H1 (cell line): Measurements from ENCODE around the gene ZSCAN10.

Experiments
- CTCF ChIP-seq, 3 experiments: IDR thresholded peaks; 1 replicate in 2 of 3; 2 replicates in 1 of 3; pipeline versions ENCODE4 v1.5.1 to v1.6.1; 2011; ENCODE audit warnings: low read length in 3 of 3, mild to moderate bottlenecking in 3 of 3, inconsistent platforms in 2 of 3, low read depth in 1 of 3, moderate library complexity in 1 of 3; ENCODE audit not compliant: insufficient read depth in 1 of 3; ENCODE audit errors: control extremely low read depth in 1 of 3
- EZH2 ChIP-seq: fragments of 200-600 bp; sonication (generic); IDR thresholded peaks from 2 replicates; pipeline ENCODE4 v1.7.1; 2012; ENCODE audit warnings: low read depth, mild to moderate bottlenecking, moderate library complexity, low read length, inconsistent platforms; ENCODE audit not compliant: severe bottlenecking
- JUN ChIP-seq: IDR thresholded peaks from 2 replicates; pipeline ENCODE4 v1.6.1; 2011; ENCODE audit warnings: low read depth, mild to moderate bottlenecking, improper control_type of control experiment, low read length
- MAX ChIP-seq: IDR thresholded peaks from 2 replicates; pipeline ENCODE4 v1.6.1; 2012; ENCODE audit warnings: inconsistent platforms
- POLR2A ChIP-seq, 2 experiments: IDR thresholded peaks; 1 replicate in 1 of 2; 2 replicates in 1 of 2; pipeline ENCODE4 v1.6.1; 2011; ENCODE audit warnings: low read depth in 2 of 2, low read length in 2 of 2, mild to moderate bottlenecking in 2 of 2; ENCODE audit errors: control extremely low read depth in 1 of 2
- RAD21 ChIP-seq, 2 experiments: IDR thresholded peaks in 1 of 2; conservative IDR thresholded peaks in 1 of 2; 2 replicates each; pipeline ENCODE4 v1.6.1; 2011; ENCODE audit warnings: low read depth in 2 of 2, low read length in 2 of 2, improper control_type of control experiment in 1 of 2, inconsistent platforms in 1 of 2, mild to moderate bottlenecking in 1 of 2, moderate library complexity in 1 of 2
- SP4 ChIP-seq: IDR thresholded peaks from 2 replicates; pipeline ENCODE4 v1.6.1; 2012; ENCODE audit warnings: low read length, inconsistent platforms
- SUZ12 ChIP-seq: fragments of 200-600 bp; sonication (generic); IDR thresholded peaks from 2 replicates; pipeline ENCODE4 v1.6.1; 2012; ENCODE audit warnings: mild to moderate bottlenecking, inconsistent platforms, low read length, moderate library complexity, mixed read lengths
- TAF1 ChIP-seq: IDR thresholded peaks from 2 replicates; pipeline ENCODE4 v1.6.1; 2011; ENCODE audit warnings: mild to moderate bottlenecking, low read depth, low read length

DNA sequence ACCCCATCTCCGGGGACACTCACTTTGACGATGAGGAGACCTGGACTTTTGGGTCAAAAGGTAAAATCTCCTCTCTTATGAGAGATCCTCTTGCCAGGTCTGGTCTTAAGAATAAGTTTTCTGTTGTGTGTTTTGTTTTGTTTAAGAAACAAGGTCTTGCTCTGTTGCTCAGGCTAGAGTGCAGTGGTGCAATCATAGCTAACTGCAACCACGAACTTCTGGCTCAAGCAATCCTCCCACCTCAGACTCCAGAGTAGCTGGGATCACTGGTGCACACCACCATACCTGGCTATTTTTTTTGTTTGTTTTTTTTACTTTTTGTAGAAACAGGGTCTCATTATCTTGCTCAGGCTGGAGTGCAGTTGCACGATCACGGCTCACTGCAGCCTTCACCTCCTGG lies 48.6 kb downstream of the ZSCAN10 start:
- TF ChIP-seq CTCF (IDR thresholded peaks at IDR 0.05; ENCODE audit: control extremely low read depth in 1 of 3, insufficient read depth in 1 of 3, low read depth in 1 of 3, low read length in 3 of 3) = no peak
- no peak for TF ChIP-seq EZH2
- no peak for TF ChIP-seq TAF1
- TF ChIP-seq RAD21 (IDR thresholded peaks at IDR 0.05 in 1 of 2, conservative IDR thresholded peaks at IDR 0.05 in 1 of 2; ENCODE audit: low read depth in 2 of 2, low read length in 2 of 2) = no peak
- no peak for TF ChIP-seq POLR2A (IDR thresholded peaks at IDR 0.05; ENCODE audit: control extremely low read depth in 1 of 2, low read depth in 2 of 2, low read length in 2 of 2)
- no peak for TF ChIP-seq MAX
- no peak for TF ChIP-seq SP4
- no peak for TF ChIP-seq JUN
- TF ChIP-seq SUZ12 = no peak
